GM12878 (cell line): ENCODE results near the gene MAFF.

Source experiments
- CHD1 ChIP-seq: IDR thresholded peaks from 2 replicates; pipeline ENCODE4 v1.6.1; 2012; ENCODE audit warnings: low read depth, low read length, improper control_type of control experiment
- RAD21 ChIP-seq: IDR thresholded peaks from 2 replicates; pipeline ENCODE4 v1.6.1; 2011; ENCODE audit warnings: mild to moderate bottlenecking, low read depth, low read length, moderate library complexity; ENCODE audit not compliant: insufficient read depth
- ZNF274 ChIP-seq: IDR thresholded peaks from one replicate; pipeline ENCODE4 v1.8.0; 2011; ENCODE audit not compliant: insufficient read length, insufficient read depth
- TF ChIP-seq, protein P1 (sequence below), 3 experiments: IDR thresholded peaks in 2 of 3; conservative IDR thresholded peaks in 1 of 3; 2 replicates each; pipeline ENCODE4 v1.5.1; 2011; ENCODE audit warnings: low read depth in 3 of 3, low read length in 3 of 3, mild to moderate bottlenecking in 3 of 3, control low read depth in 2 of 3, moderate library complexity in 2 of 3, inconsistent platforms in 1 of 3, mixed read lengths in 1 of 3; ENCODE audit not compliant: control insufficient read depth in 2 of 3, insufficient read depth in 1 of 3; ENCODE audit errors: extremely low read depth in 1 of 3

DNA sequence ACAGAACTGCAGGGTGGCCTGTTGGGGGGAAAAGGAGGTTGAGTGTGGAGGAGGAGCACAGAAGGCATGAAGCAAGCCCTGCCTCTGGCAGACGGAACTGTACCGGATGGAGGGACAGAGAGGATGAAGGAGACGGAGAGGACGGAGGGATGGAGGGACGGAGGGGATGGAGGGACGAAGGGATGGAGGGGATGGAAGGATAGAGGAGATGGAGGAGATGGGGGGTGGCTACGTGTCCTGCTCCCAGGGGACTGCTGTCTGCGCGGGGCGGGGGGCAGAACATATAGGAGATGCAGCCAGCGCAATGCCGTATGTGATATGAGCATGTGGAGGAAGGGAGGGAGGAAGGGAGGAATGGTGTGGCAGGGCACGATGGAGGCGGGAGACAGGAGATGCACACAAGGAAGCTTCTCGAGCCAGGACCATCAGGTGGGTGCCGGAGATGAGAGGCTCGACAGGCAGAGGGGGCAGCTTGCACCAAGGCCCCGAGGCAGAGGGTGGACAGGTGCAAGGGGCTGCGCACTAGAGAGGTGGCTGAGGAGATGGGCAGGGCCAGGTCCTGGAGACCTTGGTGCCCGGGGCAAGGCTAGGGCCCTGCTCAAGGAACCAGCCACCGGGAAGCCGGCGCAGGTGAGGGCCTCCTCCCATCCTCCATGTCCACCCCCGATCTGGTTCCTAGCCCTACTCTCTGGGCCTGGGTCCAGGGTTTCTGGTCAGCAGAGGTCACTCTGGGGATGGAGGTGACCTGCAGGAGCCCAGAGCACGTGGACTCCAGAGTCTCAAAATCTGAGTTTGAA, 25.3 kb downstream of the MAFF start:
- TF ChIP-seq CHD1 (no peak), ZNF274 (no peak), RAD21 (no peak)
- TF ChIP-seq, protein P1, sequence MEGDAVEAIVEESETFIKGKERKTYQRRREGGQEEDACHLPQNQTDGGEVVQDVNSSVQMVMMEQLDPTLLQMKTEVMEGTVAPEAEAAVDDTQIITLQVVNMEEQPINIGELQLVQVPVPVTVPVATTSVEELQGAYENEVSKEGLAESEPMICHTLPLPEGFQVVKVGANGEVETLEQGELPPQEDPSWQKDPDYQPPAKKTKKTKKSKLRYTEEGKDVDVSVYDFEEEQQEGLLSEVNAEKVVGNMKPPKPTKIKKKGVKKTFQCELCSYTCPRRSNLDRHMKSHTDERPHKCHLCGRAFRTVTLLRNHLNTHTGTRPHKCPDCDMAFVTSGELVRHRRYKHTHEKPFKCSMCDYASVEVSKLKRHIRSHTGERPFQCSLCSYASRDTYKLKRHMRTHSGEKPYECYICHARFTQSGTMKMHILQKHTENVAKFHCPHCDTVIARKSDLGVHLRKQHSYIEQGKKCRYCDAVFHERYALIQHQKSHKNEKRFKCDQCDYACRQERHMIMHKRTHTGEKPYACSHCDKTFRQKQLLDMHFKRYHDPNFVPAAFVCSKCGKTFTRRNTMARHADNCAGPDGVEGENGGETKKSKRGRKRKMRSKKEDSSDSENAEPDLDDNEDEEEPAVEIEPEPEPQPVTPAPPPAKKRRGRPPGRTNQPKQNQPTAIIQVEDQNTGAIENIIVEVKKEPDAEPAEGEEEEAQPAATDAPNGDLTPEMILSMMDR (IDR thresholded peaks at IDR 0.05 in 2 of 3, conservative IDR thresholded peaks at IDR 0.05 in 1 of 3; ENCODE audit: control insufficient read depth in 2 of 3, extremely low read depth in 1 of 3, insufficient read depth in 1 of 3, low read depth in 3 of 3, low read length in 3 of 3) = no peak
